Measurements from ENCODE around the gene TMEM132C.

Gene TMEM132C

GRCh38 chr12:128729628-128730121 lies 462.7 kb downstream of the TMEM132C start:
- no peak for DNase-seq

DNA sequence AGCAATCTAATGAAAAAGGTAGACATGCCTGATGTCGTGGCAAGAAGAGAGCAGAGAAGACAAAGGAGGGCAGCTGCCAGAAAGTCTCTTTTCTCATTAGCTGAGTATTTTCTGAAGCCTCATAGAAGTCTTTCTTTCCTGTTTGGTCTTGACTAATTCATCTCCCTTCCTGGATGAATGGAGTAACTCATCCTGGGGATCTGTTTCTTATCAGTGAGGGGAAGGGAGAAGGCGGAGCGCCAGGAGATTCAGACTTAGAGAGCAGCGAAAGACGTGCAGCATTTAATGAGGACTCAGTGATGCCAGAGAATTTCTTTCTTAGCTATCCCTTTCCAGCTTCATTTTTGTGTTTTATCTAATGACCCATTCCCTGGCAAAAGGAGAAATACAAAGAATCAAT lies 467.4 kb downstream of the TMEM132C start:
- no peak for DNase-seq

GRCh38 chr12:128737292-128737966 lies 470.5 kb downstream of the TMEM132C start:
- no peak for DNase-seq

DNA sequence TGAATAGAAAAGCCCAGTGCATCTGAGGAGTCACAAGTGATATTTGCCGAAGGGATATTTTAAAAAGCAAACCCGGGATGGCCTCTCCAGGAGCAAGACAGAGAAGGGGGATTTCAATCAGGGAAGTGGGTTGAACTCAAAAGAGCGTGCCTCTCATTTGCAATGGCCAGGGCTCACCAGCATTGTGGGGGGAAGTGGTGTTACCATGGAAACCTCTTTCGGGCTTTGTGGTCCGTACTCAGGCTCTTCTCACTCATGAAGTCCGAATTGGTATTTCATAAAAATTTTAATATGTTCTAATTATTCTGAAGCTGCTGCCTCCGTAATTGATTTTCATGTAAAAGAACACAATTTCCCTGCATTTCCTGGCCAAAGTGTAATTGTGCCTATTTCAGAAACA lies 476.9 kb downstream of the TMEM132C start:
- no peak for DNase-seq

DNA sequence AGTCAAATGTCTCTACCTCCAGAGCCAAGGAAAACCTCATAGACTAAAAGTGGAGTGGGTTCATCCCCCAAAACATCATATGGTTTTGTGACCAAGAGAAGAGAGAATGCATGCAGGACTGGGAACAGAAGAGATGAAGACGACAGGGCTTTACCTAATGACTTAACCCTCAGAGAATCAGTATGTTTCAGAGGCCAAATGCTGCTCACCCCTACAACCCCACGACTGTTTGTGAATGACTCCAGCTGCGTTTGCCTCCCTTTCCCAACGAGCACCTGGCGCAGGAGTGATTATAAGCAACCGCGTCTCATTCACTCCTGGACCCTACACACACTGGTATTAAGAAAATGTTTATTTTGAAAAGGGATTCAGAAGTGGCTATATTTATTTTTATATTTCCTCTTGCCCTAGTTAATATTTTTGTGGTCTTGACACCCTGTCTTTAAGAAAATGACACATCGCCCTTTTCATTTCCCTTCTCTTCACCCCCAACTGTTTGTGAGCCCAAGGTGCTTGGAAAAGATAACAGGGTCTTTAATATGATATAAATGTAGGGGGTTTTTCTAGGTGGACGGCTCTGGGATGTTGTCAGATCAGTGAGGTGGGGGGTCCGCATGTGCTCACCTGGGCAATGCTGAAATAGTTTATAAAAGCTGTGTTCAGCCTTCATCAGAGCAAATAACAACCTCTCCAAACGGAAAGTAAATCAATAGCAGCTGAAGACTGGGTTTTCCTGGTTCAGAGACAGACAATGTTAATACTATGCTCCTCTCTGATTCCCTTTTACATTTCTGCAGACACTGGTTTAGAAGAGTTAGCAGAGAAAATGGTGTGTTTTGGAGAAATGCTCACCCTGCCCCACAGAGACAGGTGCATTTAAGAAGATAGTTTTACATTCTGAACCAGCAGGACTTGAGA lies 479.1 kb downstream of the TMEM132C start:
- no peak for DNase-seq

- no peak for DNase-seq
These were observed 480.5 kb downstream of the TMEM132C start for GRCh38 chr12:128747441-128747840.

GRCh38 chr12:128752386-128752785 lies 485.4 kb downstream of the TMEM132C start:
- no peak for DNase-seq

DNA sequence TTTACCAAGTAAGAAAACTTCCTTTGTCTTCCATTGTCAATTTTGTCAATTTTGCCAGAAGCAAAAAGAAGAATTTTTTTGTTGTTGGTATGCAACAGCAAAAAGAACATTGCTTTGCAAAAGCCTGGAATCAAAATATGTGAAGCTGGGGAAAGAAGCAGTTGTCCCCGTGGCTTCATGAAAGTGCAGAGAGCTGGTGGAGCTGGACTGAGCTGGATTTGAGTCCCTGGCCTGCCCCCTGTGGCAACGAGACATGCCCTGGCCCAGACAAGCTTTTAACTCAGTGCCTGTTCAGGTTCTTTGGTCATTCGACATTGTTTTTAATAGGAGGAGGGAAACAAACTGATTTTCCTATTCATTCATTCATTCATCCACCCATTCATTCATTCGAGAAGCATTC lies 486.5 kb downstream of the TMEM132C start:
- DNase-seq, result no peak

GRCh38 chr12:128754275-128754674 lies 487.3 kb downstream of the TMEM132C start:
- DNase-seq, result no peak

GRCh38 chr12:128755566-128755965 lies 488.6 kb downstream of the TMEM132C start:
- DNase-seq, result no peak
